Epithelial cell of esophagus (primary cell): Measurements from ENCODE around the gene ANKRD1.
"Not testable (repeated sequence)": the region's sequence is repeated elsewhere in the genome, so short reads cannot be mapped to it uniquely, and the experiment has no call there.

ENCODE experiments used
- DNase-seq: peaks from one replicate; pipeline ENCODE4 v3.0.0; 2010; ENCODE audit warnings: low read depth
- H3K4me3 ChIP-seq: 2 replicates; pipeline ENCODE4 v1.5.1; 2011; ENCODE audit warnings: mild to moderate bottlenecking, low read length, control low read depth
- TF ChIP-seq, protein P1 (sequence below): IDR thresholded peaks from 2 replicates; pipeline ENCODE4 v1.5.1; 2011; ENCODE audit warnings: low read depth, mild to moderate bottlenecking, low read length, control low read depth, inconsistent platforms; ENCODE audit not compliant: insufficient read depth; ENCODE audit errors: missing control alignments

Gene ANKRD1

DNA sequence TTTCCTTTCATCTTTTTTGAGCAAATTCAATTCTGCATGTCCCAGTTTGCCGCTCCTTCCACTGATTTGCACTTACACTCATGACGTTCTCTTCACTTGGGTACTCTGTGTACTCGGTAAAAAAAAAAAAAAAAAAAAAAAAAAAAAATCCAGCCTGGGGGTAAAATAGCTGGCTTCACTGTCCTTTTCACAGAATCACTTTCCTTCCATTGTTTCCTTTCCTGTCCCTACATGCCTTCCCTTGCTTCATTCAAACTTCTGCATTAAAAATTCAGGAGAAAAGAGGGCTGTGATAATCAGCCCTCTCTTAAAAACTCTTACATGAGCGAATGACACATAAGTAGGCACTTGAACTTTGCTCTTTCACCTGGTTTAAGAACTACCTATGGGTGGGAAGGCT lies 8.7 kb downstream of the ANKRD1 start:
- H3K4me3 ChIP-seq = no peak overlapping the region
- TF ChIP-seq, protein P1, sequence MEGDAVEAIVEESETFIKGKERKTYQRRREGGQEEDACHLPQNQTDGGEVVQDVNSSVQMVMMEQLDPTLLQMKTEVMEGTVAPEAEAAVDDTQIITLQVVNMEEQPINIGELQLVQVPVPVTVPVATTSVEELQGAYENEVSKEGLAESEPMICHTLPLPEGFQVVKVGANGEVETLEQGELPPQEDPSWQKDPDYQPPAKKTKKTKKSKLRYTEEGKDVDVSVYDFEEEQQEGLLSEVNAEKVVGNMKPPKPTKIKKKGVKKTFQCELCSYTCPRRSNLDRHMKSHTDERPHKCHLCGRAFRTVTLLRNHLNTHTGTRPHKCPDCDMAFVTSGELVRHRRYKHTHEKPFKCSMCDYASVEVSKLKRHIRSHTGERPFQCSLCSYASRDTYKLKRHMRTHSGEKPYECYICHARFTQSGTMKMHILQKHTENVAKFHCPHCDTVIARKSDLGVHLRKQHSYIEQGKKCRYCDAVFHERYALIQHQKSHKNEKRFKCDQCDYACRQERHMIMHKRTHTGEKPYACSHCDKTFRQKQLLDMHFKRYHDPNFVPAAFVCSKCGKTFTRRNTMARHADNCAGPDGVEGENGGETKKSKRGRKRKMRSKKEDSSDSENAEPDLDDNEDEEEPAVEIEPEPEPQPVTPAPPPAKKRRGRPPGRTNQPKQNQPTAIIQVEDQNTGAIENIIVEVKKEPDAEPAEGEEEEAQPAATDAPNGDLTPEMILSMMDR = no peak
- peak; percentile 72 for DNase-seq

GRCh38 chr10:90911133-90912051 lies 9.5 kb downstream of the ANKRD1 start:
- TF ChIP-seq, protein P1 = peak; percentile 86
- H3K4me3 ChIP-seq = no peak overlapping the region
- peak; percentile 82 for DNase-seq

DNA sequence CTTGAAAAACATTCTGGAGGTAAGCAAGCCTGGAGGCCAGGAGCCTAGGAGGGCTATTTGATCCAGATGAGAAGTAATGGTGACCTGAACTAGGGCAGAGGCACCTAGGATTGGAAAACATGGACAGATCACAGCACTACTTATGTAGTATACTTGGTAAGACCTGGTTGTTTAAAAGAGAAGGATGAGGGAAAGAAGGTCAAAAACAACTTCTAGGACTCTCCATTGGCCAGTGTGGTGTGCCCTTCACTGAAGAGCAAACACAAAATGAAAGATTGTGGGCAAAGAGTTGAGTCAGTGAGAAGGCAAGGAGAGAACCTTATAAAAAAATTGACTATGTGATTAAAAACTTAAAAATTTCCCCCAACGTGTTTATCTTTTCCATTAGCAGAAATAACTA lies 14.3 kb downstream of the ANKRD1 start:
- DNase-seq = no peak
- TF ChIP-seq, protein P1 = no peak
- H3K4me3 ChIP-seq = no peak overlapping the region

DNA sequence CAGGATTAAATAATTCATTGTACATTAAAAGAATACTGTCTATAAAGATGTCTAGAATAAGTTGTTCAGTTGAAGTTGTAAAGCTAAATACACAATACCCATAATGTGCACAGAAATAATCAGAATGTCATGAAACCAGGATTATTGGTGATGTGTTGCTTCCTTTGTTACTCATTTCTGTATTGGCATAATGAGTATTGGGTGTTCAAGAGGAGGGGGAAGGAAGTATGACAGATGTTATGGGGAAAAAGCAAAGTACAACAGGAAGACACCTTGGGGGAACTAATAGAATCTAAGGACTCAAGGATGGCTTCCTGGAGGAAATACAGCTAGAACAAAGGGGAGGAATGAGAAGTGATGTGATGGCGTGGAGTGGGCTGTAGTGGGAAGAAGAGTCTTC lies 15.0 kb downstream of the ANKRD1 start:
- no peak overlapping the region for H3K4me3 ChIP-seq
- TF ChIP-seq, protein P1 = no peak
- DNase-seq = no peak

GRCh38 chr10:90896916-90897315 lies 24.0 kb downstream of the ANKRD1 start:
- H3K4me3 ChIP-seq, DNase-seq: not testable (repeated sequence)

DNA sequence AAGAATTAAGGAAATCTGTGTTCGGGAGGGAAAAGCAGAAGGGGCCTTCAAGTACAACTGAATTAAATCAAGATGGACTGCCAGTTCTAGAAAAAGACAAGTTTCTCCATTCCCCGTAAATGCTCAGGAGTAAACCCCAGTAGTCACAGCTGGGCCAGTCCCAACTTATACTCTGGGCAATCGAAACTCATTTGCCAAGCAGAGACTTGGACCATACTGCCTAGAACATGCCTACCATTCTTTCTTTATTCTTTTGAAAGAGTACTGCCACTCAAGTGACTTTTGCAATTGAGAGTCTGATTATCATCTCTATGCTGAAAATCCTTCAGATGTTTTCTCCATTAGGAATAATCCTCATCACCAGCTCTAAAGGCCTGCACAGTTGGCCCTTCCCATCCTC lies 27.7 kb downstream of the ANKRD1 start:
- DNase-seq = no peak
- TF ChIP-seq, protein P1 = no peak
- no peak overlapping the region for H3K4me3 ChIP-seq

DNA sequence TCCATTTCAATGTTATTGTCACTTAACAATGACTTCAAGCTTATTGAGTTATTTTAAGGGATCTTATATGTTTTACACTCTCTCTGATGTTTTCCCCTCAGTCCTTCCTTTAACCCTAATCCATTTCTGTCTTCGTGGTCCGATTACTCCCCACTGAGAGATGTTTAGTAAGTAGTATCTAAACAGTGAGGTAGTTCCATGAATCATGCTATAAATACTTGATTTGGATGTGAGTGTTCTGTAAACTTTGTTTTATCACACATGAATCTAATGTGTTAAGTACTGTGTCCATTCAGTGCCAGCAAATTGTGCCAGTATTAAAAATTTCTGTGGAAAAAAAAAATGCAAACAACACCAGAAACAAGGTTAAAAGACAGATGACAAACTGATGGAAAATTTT lies 30.5 kb downstream of the ANKRD1 start:
- TF ChIP-seq, protein P1 = no peak
- no peak for DNase-seq
- no peak overlapping the region for H3K4me3 ChIP-seq
